HG02943 (cell line): ENCODE results near the gene PARP16.

ENCODE experiments used
- ATAC-seq: cut with Tn5 transposase; IDR thresholded peaks from one replicate; pipeline ENCODE4 v1.9.1; 2021; ENCODE audit warnings: mild to moderate bottlenecking, low read depth, moderate library complexity; ENCODE audit not compliant: unreplicated experiment

PARP16 gene

GRCh38 chr15:65312400-65312916 is 25.8 kb upstream of the PARP16 start:
- no peak for ATAC-seq

GRCh38 chr15:65311760-65312159 is 25.1 kb upstream of the PARP16 start:
- no peak for ATAC-seq

GRCh38 chr15:65310431-65311137 is 23.9 kb upstream of the PARP16 start:
- ATAC-seq, result no peak

GRCh38 chr15:65309882-65310418 is 23.3 kb upstream of the PARP16 start:
- ATAC-seq, result no peak

GRCh38 chr15:65307978-65308377 is 21.3 kb upstream of the PARP16 start:
- no peak for ATAC-seq

GRCh38 chr15:65306551-65306950 is 19.9 kb upstream of the PARP16 start:
- ATAC-seq, result no peak

GRCh38 chr15:65305776-65306175 is 19.1 kb upstream of the PARP16 start:
- no peak for ATAC-seq

GRCh38 chr15:65305150-65305758 is 18.6 kb upstream of the PARP16 start:
- no peak for ATAC-seq

GRCh38 chr15:65304381-65305149 is 17.9 kb upstream of the PARP16 start, which contains the start of gene RNU5B-1:
Gene RNU5B-1, plus strand, starts transcription at chr15:65304677.
- peak; percentile 66 for ATAC-seq

GRCh38 chr15:65303687-65304380 is 17.2 kb upstream of the PARP16 start:
- ATAC-seq, result peak; percentile 16

GRCh38 chr15:65302061-65302460 is 15.4 kb upstream of the PARP16 start:
- ATAC-seq, result no peak

- no peak for ATAC-seq
Measured at GRCh38 chr15:65300924-65301441, 14.3 kb upstream of the PARP16 start.

GRCh38 chr15:65298731-65299130 is 12.0 kb upstream of the PARP16 start:
- ATAC-seq, result no peak

GRCh38 chr15:65292938-65293518 is 6.3 kb upstream of the PARP16 start:
- ATAC-seq, result no peak

GRCh38 chr15:65290228-65290627 is 3.5 kb upstream of the PARP16 start:
- no peak for ATAC-seq

- no peak for ATAC-seq
Measured at GRCh38 chr15:65289261-65289854, 2.7 kb upstream of the PARP16 start.

- no peak for ATAC-seq
Measured at GRCh38 chr15:65287520-65287855, 805 bp upstream of the PARP16 start.

GRCh38 chr15:65286069-65286703 is 497 bp downstream of the PARP16 start:
- ATAC-seq, result peak; percentile 23
